Activated CD4-positive, alpha-beta T cell treated with anti-CD3 and anti-CD28 coated beads, Interleukin-2, amount 50 U/mL, for 1 hour (primary cell): ENCODE measurements around the gene ME3.

Experiments
- DNase-seq: peaks from one replicate; pipeline ENCODE4 v3.0.0-alpha.2; 2020

The ME3 gene

DNA sequence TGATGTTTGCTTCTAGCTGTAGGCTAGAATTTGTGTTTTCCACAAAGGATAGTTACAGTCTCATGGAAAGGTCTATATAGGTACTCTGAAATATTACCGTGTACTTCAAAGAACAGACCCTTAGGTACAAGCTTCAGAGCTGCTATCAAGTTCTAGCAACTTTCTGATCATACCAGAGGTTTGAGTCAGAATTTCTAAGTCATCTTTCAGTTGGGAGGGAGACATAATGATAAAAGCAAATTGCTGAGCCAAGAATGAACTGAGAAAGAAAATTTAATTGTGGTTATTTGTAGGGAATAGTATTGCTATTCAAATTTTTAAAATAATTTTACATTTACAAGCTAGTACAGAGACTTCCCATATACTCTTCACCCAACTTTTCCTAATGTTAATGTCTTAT is 19.9 kb upstream of the ME3 start:
- DNase-seq = no peak

DNA sequence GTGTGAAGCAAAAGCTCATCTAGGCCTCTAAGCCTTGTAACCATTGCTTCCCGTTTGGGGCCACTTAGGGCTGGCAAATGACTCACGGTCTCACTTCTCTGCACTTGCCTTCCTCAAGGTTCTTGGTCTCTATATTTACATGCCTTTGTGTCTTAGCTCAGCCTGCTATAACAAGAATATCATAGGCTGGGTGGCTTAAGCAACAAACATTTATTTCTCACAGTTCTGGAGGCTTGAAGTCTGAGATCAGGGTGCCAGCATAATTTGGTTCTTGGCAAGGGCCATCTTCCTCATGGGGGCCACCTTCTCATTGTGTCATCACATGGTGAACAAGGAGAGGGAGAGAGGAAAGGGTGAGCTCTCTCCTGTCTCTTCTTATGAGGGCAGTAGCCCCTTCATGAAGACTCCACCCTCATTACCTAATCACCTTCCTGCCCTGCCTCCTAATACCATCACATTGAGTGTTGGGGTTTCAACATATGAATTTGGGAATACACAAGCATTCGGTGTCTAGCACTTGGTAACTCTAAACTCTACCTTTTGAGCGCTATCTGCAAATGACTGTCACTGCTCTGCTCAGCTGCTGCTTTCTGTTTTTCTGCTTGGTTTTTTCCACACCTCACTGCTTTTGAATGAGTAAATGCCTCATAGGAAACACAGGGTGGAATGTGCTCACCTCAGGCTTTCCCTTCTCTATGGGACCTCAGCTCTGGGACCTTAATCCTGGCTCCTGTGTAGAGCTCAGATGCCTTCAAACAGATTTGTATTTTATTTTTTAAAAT is 16.2 kb upstream of the ME3 start:
- no peak for DNase-seq

DNA sequence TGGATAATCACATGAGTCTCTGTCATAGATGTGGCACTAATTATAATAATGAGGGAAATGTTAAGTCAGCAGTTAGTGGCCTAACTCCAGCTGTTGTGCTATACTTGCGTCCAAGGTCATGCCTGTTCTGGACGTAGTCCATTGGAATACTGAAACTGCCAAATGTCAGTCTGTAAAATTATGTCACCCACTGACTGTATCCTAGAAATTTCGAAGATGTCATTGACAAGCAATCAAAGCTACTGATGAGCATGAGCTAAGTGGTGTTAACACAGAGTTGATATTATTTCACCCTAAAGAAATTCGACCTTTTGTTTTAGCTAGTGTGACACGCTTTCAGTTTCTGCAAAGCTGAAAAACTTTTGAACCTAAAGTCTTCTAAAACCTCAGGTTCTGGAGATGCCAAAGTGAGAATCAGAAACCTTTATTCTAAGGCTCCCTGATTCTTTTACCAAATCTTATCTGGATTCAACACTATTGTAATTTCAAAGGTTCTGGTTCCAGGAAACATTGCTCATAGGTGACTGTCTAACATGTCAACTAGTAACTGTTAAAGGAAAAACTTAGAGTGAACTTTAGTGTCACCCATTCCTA is 14.9 kb upstream of the ME3 start:
- no peak for DNase-seq

DNA sequence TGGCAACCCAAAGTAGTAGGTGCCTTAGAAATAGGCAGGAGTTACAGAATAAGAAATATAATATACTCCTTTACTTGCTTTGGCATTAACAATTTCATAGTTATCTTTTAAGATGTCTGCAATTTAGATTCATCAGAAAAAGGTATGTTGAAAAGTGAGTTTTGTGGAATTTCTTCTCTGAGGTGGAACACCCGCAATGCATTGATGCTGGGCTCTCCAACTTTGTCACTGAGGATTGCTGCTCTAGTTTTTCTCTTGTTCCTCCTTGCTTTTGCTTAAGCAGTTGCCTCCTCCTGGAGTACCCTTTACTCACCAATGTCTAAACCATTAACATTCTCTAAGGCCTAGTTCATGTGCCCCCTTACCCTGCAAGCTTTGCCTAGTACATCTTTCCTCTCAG is 14.1 kb upstream of the ME3 start:
- no peak for DNase-seq

DNA sequence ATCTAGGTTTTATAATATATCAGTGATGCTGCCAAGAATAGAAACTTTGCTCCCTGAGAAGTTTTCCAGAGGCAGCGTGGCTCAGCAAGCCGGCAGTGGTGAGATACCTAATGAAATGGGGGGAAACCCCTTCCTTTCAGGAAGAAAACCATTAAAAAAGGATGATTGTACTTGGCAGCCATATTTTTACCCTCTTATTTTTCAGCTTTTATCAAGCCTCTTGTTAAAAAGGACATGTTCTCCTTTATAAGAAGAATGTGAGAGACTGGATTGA is 9.0 kb upstream of the ME3 start:
- no peak for DNase-seq

DNA sequence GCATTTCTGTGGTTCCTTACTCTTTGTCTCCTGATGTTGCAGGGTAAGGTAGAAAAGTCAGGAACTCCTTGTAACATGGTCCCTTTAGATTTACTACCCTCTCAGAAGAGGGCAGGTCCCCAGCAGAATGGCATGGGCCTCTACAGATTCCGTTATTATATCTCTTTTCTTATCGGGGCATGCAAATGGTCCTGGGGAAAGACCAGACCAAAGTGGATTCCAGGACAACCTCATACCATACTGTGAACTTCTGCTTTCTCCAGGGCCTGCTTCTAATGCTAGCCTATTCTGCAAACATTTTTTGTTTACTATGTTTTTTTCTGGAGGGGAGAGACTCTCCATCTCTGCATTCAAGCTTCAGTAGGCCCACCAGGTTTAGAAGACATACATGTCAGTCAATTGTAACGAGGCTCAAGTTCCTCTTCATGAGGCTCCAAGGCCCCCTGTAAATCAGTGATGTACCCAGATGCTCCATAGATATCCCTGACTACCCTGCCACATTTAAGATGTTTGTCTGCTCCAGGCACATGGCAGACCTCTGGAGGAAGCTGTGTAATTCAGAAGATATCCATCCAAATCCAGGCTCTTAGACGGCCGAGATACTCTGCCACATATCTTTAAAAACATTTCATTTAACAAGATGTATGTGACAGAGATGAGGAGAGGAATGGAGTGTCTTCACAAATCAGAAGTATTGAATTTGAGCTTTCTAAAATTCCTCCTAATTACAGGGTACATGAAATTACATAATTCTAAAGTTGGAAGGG is 8.5 kb upstream of the ME3 start:
- DNase-seq = no peak

DNA sequence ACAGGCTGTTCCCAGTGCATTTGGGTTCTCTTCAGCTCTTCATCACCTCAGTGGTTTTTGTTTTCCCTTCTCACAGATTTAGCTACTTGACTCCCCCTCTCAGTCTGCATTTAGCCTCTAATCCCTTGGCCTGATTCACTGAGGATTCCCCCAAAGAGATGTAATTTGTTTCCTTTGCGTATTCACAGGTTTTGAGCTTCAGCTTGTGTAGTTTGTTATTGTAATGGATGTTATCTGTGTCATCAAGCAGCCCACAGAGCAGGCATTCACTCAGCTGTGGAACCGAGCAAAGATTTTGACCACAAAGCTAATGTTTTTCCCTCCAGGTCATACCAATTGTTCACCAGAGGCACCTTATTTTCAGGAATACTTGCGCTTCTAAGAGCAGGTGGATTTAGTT is 6.4 kb upstream of the ME3 start:
- DNase-seq = no peak

DNA sequence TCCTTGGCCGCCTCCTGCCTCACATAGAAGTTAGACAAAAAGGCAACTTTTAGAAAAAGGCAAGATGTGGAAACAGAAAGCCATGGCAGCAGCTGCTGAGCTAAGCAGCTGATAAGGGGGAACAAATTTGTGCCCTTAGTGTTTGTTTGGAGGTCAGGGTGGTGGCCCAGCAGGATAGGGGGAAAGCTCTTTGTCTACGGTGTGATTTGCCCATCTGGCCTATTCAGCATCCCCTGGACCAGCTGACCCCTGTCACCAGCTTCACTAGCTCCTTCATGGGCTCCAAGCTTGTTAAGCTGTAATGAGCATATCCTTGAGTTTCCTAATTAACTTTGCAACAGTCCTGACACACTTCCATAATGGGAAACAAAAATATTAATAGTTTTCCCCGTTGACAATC is 5.9 kb upstream of the ME3 start:
- no peak for DNase-seq

DNA sequence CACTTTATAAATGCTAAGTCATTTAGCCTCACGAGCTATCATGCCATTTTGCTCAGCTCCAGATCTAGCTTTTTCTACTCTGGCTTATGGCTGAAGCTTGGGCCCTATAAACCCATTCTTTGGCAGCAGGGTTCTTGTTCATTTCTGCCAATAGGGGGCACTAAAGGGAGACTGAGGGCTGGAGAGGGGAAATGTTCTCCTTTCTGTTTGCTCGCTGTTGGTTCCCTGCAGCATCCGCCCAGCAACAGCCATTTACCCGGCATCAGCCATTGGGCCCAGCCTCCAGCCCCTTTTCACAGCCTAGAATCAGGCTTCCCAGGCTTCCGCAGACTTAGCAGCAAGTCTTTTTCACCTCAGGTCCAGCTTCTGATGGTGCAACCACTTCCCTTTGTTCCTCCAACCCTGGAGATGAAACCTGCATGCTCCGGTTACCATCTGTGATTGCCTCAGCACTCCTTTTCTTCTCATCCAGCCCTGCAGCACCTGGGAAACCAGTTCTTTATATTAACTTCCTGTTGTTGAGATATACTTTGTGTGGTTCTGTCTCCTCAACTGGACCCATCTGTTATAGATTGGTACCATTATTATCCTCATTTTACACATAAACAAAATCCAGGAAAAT is 4.2 kb upstream of the ME3 start:
- no peak for DNase-seq

DNA sequence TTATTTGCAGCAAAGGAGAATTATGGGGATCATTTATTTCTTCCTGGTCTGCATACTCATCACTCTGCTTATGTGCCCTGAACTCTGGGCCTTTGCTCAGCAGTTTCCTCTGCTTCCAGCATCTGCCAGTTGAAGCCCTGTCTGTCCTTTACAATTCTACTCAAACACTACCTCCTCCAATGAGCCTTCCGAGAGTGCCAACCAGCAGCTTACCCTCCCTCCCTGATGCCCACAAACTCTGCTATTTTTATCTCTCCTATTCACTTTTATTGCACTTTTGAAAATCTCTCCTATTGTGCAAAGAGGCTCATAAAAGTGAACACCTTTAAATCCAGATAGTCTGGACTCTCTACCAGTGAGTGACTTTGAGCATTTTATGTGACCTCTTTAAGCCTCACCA is 3.6 kb upstream of the ME3 start:
- no peak for DNase-seq

DNA sequence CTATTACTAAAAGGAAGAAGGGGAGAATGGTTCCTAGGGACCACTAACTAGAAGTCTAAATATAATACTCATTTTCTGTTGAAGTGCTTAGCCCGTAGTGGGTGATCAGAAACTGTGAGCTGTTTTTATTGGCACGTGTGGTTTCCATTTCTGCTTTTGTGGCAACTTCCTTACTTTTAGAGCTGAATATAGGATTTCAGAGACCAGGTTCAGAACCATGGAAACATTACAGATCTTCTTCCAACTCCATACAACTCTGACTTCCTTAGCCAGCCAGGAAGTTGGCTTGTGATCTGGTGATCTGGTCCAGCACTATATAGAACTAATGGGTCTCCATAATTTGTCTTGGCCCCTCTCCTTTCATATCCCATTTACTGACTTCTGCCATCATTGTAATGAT is 2.6 kb upstream of the ME3 start:
- DNase-seq = no peak

DNA sequence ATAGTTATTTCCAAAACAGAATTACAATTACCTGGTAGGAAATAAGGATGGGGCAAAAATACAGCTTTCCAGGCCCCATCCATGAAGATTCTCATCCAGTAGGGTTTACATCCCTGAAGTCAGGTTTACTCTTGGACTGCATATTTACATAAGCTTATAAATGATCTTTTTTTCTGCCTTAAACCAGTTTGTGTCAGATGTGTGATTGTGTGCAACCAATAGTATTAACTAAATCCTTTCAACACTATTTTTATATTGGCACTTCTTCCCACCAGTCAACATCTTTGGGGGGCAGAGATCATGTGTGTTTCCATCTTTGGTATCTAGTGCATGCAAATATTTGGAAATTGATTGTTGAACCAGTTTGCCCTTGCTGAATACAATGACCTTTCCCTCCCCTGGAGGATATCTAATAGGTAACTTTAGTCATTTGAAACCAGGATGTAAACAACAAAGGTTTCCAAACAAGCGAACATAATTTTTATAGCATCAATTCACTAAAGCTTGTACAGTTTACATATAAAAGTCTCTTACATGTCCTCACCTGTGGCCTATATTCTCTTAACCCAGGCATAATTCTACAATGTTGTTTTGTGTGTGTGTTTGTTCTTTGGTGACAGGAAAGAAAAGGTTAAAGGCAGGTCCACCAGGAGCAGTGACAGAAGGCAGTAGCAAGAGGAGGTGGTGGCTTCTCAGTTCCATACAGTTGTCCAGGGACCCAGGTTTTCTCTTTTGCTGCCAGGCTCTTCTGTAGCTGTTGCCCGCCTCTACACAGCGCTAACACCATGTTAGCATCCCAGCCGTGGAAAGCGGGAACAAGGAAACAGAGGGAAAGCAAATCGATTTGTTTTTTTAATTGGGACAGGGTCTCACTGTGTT is 1.7 kb upstream of the ME3 start:
- no peak for DNase-seq

DNA sequence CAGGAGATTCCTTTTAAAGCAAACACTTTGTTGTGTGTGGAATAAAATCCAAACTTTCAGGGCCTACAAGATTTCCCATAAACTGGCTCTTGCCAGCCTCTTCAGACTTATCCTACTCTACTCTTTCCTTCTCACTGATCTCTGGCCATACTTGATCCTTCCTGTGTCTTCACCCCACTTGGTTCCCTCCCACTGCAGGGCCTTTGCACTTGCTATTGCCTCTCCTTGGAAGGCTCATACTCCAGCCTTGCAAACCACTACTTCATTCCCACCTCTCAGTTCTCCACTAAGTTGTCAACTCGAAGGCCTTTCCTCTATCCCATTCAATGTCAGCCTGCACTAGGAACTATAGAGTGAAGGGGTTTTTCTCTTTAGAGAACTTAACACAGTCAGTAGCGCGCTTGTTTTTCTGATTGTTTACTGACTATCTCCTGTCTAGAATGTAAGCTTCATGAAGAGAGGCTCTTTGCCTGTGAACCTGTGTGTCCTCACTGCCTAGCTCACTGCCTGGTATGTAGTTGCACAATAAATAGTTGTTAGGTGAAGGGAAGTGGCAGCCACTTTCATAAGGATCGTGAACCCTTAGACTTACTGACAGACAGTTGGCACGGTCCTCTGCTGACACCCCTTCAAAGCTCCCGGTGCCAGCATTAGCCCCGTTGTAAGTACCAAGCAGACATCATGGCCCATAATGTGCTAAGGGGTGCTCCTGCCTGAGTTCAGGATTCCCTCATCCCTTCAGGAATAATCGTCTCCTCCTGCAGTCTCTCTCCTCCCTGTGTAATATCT is 833 bp upstream of the ME3 start:
- DNase-seq = no peak

DNA sequence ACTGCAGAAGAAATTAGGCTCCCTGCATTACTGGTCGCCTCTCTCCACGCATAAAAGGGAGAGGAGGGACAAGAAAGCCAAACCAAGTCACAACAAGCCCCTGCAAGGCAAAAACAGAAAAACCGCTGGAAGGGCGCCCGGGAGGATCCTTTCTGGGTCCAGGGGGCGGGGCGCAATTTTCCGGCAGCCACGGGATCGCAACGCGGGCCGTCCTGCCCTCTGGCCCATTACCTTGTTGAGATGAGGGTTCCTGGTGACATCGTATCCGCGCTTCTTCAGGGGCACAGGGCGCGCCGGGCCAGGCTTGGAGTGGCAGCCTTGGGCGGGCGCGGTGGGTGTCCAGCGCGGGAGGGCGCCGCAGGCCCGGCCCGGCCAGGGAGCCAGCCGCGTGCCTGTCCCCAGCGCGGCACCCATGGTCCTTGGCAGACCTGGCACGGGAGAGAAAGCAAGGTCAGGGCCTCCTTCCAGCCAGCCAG is 847 bp downstream of the ME3 start:
- peak; percentile 1 for DNase-seq

DNA sequence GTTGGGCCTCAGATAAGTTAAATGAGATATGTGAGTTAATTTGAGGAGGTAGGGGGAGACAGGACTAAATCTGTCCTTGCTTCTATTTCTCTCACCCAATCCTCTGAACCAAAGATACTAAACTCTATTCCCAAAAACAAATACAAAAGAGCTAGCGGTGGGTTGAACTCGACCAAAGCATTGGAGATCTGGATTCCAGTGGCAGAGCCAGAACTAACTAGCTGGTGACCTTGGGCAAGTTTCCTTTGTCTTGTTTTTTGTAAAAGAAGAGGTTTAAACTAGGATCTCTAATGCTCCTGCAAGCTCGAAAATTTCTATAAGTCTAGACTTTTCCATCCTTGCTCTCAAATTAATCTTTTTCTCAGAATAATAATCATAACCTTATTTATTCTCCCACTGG is 1.5 kb downstream of the ME3 start:
- DNase-seq = no peak

DNA sequence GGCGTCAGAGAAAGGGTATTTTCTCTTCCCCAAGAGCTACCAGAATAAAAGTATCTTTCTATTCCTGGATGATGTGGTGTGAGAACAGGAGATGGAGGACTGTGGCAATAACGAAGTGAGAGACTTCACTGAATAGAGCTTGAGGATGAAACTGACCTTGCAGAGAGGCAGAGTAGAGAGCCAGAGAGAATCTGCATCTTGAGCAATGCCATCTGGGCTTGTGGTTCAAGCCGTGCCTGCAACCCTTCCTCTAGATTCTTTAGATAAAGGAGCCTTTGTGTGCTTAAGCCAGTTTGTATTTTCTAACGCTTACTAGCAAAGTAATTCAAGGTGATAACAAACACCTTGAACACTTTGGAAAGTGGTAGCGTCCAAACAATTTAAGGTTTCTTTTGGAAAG is 2.2 kb downstream of the ME3 start:
- no peak for DNase-seq

DNA sequence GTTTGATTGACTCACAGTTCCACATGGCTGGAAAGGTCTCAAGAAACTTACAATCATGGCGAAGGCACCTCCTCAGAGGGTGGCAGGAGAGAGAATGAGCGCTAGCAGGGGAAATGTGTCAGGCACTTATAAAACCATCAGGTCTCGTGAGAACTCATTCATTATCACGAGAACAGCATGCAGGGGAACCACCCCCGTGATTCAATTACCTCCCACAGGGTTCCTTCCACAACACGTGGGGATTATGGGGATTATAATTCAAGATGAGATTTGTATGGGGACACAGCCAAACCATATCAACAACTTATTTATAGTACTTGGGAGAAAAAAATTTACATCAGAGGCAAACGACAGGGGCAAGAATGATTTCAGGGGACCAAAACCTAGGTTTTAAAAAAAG is 3.0 kb downstream of the ME3 start:
- DNase-seq = no peak

DNA sequence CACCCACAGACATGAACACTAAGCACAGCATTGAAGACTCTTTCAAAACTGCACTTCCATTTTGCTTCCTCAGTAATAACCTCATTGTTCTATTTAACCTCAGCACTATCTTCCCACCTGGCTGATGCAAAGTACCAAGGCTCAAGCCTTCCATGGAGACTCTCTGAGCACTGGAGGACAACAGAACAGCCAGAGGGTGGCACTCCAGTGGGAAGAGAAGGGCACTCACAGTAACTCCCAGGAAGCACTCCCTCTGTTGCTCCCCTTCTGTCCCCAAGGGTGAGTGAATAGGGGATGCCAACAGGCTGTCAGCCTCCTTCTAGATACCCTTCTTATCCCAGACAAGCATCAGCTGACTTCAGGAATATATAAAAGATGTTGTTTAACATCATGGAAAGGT is 3.5 kb downstream of the ME3 start:
- no peak for DNase-seq

DNA sequence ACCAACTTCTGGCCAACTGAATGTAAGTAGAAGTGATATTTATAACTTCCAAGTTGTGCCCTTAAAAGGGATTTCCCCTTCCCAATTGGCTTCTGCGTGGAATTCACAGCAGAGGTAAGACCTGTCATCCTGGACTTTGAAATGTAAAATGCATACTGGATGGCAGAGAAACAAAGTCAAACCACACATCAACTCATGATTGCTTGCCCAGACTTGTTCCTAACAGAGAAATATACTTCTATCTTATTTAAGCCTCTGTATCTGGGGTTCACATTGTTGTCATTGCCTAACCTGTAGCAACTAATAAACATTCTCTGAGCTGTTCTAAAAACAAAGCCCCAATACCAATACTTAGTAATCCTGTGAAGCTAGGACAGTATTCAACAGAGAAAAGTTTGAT is 6.2 kb downstream of the ME3 start:
- DNase-seq = no peak

DNA sequence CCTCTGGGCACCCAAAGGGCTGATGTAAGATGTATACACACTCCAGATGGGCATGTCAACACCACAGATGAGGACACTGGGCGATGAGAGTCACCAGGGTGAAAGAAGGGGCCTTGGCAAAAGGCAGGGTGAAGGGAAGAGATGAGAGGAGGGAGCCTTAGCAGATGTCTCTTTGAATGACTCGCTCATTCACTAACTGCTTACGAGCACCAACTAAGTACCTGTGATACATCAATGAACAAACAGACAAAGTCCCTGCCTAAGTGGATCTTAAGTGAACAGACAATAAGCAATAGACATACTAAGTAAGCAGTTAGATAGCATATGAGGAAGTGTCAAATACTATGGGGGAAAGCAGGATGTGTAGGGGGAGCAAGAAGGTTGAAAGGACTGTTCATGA is 7.5 kb downstream of the ME3 start:
- DNase-seq = no peak

DNA sequence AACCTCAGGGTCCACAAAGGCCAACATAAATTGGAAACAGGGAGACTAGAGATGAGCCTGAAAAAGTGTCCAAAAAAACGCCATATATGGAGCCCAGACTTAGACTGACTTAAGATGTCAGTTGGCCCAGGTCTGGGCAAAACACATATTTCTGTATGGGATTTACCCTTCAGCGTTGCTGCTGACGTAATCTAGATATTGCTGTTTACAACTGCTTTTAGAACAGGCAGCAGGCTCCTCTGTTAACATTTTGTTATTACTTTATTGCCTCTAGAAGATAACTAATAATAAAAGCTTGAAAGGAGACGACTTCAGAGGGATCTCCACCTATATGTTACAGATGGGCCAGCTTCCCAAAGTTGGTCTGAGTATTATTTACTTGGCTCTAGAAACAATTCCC is 8.7 kb downstream of the ME3 start:
- no peak for DNase-seq

DNA sequence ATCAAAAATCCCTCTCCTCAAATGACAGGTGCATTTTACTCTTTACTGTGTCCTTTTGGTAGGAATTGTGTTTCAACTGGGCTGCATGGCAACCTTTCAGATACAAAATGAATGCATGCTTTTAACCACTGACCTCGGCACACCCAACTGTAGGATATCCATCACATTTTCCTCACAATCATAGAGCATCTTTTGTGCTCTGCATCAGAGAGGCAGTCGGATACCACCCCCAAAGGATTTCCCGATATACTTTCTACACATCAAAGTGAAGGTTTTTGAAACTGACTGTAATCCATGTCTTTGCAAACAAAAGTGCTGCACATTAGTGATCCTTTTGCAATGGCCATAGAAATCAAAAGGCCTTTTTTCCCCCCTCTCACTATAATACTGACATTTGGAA is 9.1 kb downstream of the ME3 start:
- no peak for DNase-seq
